ENCODE results near the gene LRRC1.

GRCh38 chr6:53818858-53819609 is 24.2 kb downstream of the LRRC1 start:
- TF ChIP-seq POLR2AphosphoS5 (IDR thresholded peaks at IDR 0.05) = no peak
- TF ChIP-seq CTCF (IDR thresholded peaks at IDR 0.05) = no peak
